ENCODE measurements around the gene TOPBP1.

GRCh38 chr3:133563186-133563591, 98.6 kb downstream of the TOPBP1 start:
- TF ChIP-seq GATA3 (IDR thresholded peaks at IDR 0.05; ENCODE audit: low read depth, low read length) (no peak), GATA2 (IDR thresholded peaks at IDR 0.05; ENCODE audit: low read depth, low read length) (no peak)

All from SH-SY5Y (cell line).